ENCODE results near the gene ITPKB.
"Not testable (repeated sequence)": the region's sequence is repeated elsewhere in the genome, so short reads cannot be mapped to it uniquely, and the experiment has no call there.

The ITPKB gene

DNA sequence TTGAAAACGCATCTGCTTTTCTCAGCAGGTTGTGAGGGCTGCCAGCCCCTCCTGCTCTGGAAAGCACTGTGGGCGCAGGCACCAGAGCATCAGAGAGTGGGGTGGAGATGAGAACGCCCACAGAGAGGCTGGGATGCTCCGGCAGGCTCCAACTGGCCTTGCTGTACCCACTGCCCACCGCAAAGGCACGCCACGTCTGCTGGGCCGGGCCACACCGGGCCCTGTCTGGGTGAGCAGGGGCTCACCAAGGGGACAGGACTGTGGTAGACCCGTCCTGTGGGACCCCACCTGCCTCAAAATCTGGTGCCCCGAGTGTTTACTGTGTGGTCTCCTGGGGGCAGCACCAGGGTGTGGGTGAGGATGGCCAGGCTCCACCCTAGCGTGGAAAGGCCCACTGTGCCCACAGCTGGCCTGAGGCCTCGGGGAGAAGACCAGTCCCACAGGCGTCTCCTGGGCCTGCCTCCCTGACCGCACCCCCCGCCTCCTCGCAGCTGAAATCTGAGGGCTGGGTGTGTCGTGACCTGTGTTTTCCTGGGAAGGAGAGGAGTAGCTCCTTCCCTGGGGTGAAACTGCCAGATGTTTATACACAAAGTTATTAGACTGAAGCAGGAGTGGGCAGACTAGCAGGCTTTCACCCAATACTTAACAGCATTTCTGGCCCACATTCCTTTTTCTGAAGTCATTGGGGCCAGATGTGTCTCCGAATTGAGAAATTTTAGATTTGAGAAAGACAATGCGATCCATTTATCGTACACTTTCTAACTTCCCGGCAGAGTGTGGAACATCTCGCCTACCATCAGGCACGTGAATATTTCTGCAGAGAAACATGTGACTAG is 136.7 kb downstream of the ITPKB start:
- TF ChIP-seq, protein P1, sequence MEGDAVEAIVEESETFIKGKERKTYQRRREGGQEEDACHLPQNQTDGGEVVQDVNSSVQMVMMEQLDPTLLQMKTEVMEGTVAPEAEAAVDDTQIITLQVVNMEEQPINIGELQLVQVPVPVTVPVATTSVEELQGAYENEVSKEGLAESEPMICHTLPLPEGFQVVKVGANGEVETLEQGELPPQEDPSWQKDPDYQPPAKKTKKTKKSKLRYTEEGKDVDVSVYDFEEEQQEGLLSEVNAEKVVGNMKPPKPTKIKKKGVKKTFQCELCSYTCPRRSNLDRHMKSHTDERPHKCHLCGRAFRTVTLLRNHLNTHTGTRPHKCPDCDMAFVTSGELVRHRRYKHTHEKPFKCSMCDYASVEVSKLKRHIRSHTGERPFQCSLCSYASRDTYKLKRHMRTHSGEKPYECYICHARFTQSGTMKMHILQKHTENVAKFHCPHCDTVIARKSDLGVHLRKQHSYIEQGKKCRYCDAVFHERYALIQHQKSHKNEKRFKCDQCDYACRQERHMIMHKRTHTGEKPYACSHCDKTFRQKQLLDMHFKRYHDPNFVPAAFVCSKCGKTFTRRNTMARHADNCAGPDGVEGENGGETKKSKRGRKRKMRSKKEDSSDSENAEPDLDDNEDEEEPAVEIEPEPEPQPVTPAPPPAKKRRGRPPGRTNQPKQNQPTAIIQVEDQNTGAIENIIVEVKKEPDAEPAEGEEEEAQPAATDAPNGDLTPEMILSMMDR (IDR thresholded peaks at IDR 0.05; ENCODE audit: low read depth, low read length), result no peak
- no peaks in the 10 kb centered on the region; the same call in 1 of the 2 replicates for H3K9me3 ChIP-seq
- H3K36me3 ChIP-seq, result no peaks in the 10 kb centered on the region
- H3K4me1 ChIP-seq, result no peaks in the 10 kb centered on the region
- DNase-seq, result no peak
- H3K27me3 ChIP-seq, result no peaks in the 10 kb centered on the region
- no peak overlapping the region for H3K4me3 ChIP-seq (ENCODE audit: low read depth, low read length)

DNA sequence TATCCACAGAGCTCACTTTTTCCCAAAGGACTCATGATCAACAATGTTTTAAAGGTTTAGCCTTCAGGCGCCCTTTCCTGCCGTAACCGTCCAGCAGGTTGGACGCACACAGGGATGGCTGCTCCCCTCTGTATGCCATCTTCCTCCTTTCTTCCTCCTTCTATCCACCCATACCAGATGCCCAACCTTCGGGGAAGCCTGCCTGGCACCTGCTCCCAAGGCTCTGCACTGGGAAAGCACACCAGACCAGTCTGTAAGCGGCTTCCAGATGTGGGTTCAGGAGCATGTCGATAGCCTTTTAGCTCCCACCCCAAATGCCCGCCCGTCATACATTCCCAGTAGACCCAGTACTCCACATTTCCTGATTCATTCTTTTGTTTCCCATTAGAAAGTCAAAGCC is 137.6 kb downstream of the ITPKB start:
- H3K36me3 ChIP-seq, result no peaks in the 10 kb centered on the region
- no peak overlapping the region for H3K4me3 ChIP-seq (ENCODE audit: low read depth, low read length)
- H3K9me3 ChIP-seq, result no peaks in the 10 kb centered on the region; the same call in 1 of the 2 replicates
- TF ChIP-seq, protein P1 (IDR thresholded peaks at IDR 0.05; ENCODE audit: low read depth, low read length), result no peak
- no peaks in the 10 kb centered on the region for H3K4me1 ChIP-seq
- H3K27me3 ChIP-seq, result no peaks in the 10 kb centered on the region
- DNase-seq, result no peak

DNA sequence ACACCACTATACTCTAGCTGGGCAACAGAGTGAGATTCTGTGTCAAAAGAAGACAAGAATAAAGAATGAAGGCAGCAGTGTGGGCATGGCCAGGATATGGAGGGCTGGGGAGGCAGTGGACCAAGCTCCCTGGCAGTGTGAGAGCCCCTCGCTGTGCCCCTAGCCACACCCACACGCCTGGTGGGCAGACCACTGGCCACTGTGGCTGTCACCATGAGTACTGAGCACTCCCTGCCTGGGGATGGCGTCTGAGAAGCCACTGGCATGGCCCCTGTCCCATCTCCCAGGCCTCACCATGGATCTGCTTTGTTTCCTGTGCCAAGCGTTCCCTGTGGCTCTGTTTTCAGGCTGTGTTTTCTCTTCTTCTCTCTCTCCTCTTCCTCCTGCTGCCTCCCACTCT is 138.8 kb downstream of the ITPKB start:
- Histone ChIP-seq H3K27me3 (no peaks in the 10 kb centered on the region), H3K4me1 (no peaks in the 10 kb centered on the region), H3K4me3 (ENCODE audit: low read depth, low read length) (no peak overlapping the region), H3K9me3 (no peaks in the 10 kb centered on the region; the same call in 1 of the 2 replicates), H3K36me3 (no peaks in the 10 kb centered on the region)
- no peak for DNase-seq
- TF ChIP-seq, protein P1 (IDR thresholded peaks at IDR 0.05; ENCODE audit: low read depth, low read length), result no peak

DNA sequence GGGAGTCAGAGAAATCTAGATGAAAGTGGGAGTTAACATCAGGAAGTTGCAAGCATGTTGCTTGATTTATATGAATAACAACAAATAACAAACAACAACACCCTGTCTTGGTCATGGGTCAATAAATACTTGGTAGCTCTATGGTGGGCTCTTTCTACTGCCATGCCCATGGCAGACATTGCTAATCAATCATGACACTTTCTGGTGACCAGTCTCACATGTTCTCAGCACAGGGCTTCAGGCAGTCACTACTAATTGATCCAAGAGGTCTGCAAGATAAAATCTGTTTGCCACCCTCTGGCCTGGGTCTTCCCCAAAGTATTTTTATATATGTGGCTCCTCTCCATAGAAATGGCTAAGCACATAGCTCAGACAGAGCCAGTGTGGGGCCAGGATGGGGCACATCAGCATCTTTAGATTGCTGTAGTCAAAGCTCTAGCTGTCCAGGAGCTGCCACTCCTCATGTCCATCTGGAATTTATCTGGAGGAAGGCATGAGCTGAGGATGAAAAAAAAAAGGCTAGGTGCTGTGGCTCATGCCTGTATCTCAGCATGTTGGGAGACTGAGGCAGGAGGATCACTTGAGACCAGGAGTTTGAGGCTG is 139.3 kb downstream of the ITPKB start:
- Histone ChIP-seq H3K4me1 (no peaks in the 10 kb centered on the region), H3K27me3 (no peaks in the 10 kb centered on the region), H3K4me3 (ENCODE audit: low read depth, low read length) (no peak overlapping the region), H3K36me3 (no peaks in the 10 kb centered on the region), H3K9me3 (no peaks in the 10 kb centered on the region; the same call in 1 of the 2 replicates)
- DNase-seq, result no peak
- TF ChIP-seq, protein P1 (IDR thresholded peaks at IDR 0.05; ENCODE audit: low read depth, low read length), result no peak

DNA sequence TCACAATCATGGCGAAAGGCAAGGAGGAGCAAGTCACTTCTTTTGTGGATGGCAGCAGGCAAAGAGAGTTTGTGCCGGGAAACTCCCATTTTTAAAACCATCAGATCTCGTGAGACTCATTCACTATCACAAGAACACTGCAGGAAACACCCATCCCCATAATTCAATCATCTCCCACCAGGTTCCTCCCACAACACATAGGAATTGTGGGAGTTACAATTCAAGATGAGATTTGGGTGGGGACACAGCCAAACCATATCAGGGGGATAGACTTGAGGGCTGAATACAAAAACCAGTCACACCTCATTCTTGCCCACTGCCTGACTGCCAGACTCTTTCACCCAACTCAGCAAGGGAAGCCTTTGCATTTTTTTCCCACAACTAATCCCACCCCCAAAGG is 140.1 kb downstream of the ITPKB start:
- H3K27me3 ChIP-seq; DNase-seq; H3K36me3 ChIP-seq; H3K9me3 ChIP-seq; H3K4me1 ChIP-seq; H3K4me3 ChIP-seq (ENCODE audit: low read depth, low read length): not testable (repeated sequence)

DNA sequence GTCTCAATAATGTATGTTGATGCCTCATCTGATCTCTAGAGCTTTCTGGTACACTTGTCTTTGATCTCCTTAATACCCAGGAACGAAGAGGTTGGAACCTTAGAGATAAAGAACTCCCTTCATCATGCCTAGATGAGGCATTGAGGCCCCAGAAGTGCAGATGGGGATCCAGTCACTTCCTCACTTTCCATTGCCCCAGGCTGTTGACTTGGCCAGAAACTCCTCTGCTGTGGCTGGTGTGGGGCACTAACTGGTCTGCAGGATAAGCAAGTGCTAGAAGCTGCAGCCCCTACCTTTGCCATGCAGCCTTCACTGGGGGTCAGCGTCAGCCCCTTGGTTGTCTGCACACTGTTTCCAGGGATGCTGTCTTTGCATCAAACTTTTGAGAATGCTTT is 140.6 kb downstream of the ITPKB start:
- Histone ChIP-seq H3K36me3 (no peaks in the 10 kb centered on the region), H3K4me1 (no peaks in the 10 kb centered on the region), H3K27me3 (no peaks in the 10 kb centered on the region), H3K4me3 (ENCODE audit: low read depth, low read length) (no peak overlapping the region), H3K9me3 (no peaks in the 10 kb centered on the region)
- DNase-seq, result no peak
- TF ChIP-seq, protein P1 (IDR thresholded peaks at IDR 0.05; ENCODE audit: low read depth, low read length), result no peak

Data from BE2C (cell line).